Activated T-cell treated with anti-CD3 and anti-CD28 coated beads, Interleukin-2, amount 50 U/mL, for 1 hour (primary cell): ENCODE measurements around the gene CD80.
A peak's percentile ranks its signal among the peaks of the same experiment; 100 is the strongest.

Experiments
- DNase-seq: peaks from one replicate; pipeline ENCODE4 v3.0.0-alpha.2; 2020

CD80 gene

DNA sequence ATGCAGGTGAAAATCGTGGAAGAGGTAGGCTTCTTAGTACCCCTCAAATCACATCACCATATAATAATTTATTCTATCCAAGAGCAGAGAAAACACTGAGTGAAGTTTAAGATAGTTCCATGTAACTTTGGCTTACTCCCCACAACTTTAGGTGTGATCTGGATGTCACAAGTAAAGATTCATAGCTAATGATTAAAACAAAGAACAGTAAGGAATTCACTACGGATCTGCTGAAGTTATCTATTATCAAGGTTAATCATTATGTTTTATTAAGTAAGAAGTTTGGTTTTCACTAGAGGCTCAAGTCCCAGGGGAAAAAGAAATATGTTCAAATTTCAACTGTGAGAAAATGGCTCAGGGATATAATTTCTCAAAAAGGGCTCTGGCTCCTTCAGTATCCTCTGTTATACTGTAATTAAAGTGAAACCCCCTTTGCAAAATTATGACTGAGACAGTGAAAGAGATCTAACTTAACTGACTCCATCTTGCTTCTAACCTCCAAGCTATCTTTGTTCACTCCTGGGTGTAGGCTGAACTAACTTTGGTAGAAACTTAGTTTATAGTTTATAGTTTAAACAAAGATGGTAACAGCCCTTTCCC lies 17.1 kb downstream of the CD80 start:
- DNase-seq = no peak

DNA sequence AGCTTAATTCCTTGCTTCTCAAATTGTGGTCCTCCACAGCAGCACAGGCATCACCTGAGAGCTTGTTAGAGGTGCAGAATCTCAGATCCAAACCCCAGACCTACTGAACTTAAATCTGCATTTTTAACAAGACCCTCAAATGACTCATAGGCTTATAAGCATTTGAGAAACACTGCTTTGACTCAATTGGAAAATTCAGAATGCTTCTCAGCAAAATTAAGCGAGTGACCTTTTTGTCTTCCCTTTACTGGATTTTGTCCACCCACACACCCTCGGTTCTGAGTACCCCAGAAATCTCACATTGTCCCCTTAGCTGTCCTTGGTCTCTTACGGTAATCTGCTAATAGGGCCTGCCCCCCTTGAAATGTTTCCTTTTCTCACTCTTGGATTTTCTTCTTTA lies 17.9 kb downstream of the CD80 start:
- DNase-seq = no peak

DNA sequence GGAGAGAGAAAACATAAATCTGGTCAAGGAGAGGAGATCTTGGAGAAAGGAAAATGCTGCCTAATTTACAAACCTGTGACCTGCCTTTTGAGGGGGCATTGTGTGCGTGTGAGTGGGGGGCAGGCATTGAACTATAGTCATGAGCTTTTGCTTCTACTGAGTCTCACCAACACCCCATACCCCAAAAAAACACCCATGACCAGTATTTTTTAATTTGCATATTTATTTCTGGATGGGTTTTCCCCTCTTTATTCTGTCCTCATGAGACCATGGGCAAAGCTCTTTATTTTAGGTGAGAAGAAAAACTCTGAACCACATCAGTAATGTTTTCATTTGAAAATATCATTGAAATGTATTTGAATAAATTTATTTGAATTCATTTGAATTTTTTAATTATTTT lies 20.6 kb downstream of the CD80 start:
- DNase-seq = no peak

DNA sequence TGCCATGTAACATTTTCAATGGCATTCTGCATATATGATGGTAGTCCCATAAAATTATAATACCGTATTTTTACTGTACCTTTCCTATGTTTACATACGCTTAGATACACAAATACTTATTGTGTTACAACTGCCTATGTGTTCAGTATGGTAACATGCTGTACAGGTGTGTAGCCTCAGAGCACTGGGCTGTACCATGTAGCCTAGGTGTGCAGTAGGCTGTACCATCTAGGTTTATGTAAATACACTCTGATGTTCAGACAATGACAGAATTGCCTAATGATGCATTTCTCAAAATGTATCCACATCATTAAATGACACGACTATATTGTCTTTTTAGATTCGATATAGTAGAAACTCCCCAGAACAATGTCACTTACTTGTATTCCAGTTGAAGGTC lies 22.7 kb downstream of the CD80 start:
- no peak for DNase-seq

DNA sequence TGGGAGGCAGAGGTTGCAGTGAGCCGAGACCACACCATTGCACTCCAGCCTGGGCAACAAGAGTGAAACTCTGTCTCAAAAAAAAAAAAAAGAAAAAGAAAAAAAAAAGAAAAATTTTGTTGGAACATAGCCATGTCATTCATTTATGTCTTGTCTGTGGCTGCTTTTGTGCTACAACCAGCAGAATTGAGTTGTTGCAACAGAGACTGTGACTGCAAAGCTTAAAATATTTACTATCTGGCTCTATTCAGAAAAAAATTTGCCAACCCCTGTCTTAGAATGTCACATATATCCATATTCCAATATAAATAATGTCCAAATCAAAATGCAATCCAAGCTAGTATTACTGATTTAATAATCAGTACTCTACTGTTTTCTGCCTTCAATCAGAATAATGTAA lies 25.1 kb downstream of the CD80 start:
- DNase-seq = no peak

DNA sequence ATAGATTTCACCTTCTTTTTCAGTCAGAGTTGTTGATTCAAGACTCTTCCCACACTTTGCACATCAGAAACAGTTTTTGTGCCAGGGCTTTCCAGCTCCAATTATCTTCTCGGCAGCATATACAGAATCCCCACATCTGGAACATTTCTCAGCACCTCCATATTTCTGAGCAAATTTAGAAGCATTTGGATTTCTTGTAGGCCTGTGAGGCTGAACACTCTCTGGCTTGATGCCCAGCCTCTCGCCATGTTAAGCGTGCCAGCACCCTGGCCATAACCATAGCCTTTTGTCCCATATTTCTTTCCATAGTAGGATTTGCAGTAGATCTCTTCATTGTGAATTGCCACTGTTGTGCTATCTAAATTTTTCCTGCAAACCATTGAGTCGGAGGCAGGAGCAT lies 28.3 kb downstream of the CD80 start:
- no peak for DNase-seq

DNA sequence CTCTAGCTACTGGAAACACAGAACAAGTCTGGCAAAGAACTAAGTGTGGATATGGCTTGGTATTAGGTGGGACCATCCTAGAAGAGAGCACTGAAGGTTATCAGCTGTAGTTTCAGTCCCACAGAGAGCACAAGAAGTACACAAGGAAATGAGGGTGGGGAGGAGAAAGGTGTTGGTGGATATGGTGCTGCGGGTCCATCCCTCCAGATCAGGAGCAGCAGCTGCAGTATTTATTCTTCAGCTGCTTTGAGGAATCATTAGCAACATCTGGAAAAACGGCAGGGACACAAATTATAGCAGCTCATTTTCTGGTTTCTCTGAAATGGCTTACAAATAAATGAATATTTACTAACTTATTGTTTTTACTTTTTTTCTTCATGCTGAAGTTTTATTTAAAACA lies 29.0 kb downstream of the CD80 start:
- DNase-seq = no peak

DNA sequence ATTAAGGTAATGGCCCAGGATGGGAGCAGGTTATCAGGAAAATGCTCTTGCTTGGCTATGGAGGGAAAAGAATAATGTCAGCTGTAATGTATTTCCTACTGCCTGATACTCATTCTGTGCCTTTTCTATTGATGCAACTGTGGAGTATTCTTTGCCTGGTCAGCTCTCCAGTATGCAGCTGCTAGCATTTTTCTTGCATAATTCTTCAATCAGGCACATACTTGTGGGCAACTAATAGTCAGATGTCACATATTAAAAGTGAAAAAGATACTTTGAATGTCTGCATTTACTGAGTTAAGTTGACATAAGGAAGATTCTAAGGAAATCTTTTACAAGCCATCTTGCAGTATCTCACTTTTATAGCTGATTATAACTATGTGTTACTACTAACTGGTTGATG lies 29.5 kb downstream of the CD80 start:
- no peak for DNase-seq

DNA sequence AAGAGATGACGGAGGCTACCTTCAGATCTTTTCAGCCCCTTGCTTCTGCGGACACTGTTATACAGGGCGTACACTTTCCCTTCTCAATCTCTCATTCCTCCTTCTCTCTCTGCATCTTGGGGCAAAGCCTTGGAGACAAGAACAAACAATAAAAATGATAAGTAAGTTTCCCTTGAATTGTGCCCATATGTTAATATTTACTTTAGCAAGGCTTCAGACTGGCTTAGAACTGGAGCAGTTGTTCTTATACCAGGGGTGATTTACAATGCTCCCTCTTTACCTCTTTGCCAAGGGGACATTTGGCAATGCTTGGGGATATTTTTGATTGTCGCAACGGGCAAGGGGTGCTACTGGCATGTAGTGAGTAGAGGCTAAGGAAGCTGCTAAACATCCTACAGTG lies 31.7 kb downstream of the CD80 start:
- no peak for DNase-seq

DNA sequence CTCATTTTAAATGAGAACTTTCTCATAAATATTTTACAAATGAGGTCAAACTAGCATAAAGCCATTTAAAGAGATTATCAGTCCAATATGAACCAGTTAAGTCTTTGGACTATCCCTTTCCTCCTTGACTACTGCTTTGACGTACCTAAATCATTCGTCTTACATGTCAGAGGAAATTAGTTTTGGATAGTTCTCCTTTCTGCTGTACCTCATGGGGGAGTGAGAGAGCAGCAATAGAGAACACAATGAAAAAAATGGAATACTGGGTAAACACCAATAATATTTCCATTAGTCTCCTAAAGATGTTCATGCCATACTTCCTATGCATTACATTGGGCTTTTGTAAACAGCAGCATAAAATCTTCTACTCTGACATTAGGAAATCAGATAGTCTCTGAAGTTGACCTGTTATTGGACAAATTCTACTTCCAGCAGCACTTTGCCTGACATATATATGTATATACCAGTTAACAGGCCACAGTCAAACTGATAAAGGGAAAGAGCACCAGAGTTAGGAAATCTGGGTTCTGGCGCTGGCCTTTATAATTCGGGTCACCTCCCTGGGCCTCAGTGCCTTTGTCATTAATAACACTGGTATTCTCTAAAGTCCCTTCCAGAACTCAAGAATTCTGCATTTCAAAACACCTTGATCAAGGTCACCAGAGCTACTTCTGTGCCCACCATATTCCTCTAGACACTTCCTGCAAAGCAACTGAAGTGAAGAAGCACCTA lies 34.3 kb downstream of the CD80 start:
- DNase-seq = no peak

DNA sequence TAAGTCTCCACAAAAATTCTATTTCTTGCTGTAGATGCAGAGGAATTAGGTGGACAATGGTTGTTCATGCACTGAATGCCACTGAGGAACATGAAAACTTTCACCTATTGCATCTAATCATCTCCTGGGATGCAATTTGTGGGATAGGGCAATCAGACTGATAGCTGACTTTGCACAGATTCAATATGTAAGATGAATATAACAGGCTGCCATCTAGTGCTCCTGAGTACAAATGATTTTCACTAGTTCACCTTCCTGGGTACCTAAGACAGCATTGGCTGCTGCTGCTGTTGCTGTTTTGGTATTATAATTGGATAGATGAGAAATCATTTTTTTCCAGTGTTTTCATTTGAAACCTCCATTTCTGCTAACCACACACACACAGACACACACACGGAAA lies 41.4 kb downstream of the CD80 start:
- DNase-seq = no peak

DNA sequence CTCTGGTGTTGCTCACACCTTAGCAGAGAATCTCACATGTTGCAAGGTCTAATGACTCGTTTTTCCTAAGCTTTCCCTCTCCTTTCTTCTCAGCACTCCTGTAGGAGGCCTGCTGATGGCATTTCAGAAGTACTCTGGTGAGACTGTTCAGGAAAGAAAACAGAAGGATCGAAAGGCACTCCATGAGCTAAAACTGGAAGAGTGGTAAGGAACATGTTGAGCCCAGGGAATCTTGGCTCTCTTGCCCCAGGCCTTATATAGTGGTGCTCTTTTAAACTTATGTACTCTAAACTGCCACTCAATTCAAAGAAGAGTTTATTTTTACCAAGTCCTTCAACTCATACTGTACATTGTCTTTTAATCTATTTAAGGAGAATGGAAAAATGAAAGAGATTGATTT lies 42.3 kb downstream of the CD80 start:
- no peak for DNase-seq

DNA sequence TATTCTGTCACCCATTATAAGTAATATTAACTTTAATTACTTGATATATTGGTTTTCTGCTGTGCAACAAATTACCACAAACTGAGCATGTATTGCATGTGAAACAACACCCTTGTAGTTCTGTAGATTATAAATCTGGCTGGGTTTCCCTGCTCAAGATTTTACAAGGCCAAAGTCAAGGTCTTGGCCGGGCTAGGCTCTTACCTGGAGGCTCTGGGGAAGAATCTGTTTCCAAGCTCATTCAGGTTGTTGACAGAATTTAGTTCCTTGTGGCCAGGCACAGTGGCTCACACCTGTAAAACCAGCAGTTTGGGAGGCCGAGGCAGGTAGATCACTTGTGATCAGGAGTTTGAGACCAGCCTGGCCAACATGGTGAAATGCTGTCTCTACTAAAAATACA lies 44.8 kb downstream of the CD80 start:
- no peak for DNase-seq

DNA sequence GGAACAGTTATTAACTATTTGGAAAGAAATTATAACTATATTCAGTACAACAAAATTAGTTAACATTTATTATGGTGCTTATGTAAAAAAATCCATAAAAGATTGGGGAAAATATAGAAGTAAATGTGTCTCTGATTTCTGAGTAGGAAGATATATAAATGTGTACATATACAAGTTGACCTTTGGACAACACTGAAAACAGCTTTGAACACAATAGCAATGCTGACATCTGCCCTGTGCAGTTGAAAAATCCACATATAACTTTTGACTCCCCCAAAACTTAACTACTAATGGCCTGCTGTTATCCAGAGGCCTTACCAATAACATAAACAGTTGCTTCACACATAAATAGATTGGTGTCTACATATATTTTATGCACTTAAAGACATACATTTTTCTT lies 48.7 kb downstream of the CD80 start:
- DNase-seq = no peak

DNA sequence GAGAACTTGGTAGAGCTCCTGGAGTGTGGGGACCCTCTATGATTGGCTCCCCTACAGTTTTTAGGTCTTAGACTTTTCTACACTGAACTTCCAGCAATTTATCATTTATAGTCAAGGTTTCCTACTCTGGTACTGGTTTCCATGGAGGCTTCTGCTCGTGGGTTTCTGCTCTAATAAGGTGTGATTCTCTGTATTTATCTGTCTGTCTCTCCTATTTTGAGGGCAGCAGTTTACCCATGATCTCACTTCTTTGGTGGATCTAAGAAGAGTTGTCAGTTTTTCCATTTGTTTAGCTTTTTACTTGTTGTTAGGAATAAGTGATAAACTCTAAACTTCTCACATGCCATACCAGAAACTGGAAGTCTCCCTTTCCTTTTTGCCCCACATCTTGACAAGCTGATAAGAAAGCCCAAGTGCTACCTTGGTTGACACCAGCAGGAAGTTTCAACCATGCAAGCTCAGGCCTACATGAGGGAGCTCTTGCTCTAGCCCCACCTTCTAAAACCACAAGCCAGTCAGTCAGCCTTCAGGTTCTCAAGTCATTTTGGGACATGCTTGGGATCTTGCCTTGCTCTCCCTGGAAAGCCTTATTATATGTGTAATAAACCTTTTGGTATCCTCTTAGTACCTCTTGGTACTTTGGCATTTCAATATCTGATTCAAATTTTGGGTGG lies 51.1 kb downstream of the CD80 start:
- DNase-seq = no peak

DNA sequence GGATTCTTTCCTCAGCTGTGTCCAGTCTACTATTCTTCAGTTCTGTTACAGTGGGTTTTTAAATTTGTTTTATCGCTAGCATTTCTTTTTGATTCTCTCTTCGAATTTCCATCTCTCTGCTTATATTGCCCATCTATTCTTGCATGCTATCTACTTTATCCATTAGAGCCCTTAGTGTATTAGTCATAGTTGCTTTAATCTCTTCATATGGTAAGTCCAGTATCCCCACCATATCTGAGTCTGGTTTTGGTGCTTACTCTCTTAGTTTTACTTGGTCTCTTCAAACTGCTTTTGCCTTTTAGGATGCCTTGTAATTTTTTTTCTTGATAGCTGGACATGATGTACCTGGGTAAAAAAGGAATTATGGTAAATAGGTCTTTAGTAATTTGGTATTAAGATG lies 52.0 kb downstream of the CD80 start:
- DNase-seq = no peak

DNA sequence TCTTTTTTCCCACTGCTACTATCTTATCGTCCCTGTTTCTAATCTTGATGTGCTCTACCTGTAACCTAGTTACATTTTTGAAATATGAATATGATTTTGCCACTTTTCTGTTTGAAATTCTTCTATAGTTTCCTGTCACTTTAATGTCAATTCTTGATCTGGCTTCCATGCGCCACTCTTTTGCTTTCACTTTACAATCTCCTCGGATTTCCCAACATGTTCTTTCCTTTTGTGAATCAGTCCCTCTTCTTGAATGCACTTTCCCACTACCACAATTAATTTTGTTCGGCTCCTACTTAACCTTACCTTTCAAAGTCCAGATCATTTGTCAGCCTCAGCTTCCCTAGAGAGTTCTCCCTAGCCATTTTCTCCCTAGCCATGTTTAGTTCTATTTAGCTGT lies 52.8 kb downstream of the CD80 start:
- DNase-seq = no peak

DNA sequence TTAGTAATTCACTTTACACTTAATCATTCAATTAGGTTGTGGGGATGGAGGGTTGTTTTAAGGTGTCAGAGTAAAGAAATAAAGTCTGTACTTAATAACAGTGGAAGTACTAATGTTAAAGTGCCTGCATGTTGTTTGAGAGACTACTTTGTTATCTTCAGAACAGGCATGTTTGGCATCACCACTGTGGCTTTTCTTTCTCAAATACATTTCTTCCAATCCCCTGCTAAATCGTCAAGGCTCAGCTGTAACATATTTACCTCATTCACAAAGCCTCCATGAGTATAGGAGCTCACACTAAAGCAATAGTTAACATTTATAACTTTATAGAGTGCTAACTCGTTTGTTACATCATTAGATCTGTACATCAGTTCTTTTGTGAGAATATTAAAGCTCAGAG lies 58.5 kb downstream of the CD80 start:
- no peak for DNase-seq

DNA sequence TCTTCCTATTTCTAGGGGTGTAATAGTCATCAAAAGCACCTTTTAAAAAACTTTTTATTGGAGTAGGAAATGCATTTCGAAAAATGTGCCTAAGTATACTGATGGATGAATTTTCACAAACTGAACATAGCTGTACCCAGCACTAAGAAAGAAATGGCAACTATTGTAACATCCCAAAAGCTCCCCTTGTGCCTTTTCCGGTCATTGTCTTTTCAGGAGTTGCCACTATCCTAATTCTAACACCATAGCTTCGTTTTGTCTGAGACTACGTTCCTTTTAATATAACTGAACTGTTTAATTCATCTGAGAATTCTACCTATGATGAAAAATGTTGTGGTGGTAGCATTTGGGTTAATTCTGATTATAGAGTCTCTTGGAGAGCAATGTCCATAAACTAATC lies 59.1 kb downstream of the CD80 start:
- no peak for DNase-seq

DNA sequence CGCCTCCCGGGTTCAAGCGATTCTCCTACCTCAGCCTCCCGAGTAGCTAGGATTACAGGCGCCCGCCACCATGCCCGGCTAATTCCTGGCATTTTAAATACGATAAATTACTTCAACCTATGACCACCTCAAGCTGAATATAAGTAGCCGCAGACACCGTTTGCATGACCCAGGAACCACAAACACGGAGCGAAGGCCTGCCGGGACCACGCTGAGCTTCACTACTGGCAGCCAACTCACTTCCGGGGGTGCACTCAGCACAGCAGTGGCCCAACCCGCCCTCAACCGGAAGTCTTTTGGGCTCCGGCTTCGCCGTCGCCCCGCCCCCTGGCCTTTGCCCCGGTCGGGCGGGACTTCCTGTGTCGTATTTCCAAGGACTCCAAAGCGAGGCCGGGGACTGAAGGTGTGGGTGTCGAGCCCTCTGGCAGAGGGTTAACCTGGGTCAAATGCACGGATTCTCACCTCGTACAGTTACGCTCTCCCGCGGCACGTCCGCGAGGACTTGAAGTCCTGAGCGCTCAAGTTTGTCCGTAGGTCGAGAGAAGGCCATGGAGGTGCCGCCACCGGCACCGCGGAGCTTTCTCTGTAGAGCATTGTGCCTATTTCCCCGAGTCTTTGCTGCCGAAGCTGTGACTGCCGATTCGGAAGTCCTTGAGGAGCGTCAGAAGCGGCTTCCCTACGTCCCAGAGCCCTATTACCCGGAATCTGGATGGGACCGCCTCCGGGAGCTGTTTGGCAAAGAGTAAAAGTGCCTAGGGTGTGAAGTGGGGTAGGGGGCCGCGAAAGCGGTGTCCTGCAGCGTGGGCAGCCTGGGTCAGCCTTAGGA lies 61.0 kb downstream of the CD80 start, which contains the start of gene TIMMDC1:
Gene TIMMDC1, plus strand, starts transcription at position 362 of the 826 bp plus-strand sequence. Its CDS starts 187 bp downstream, at position 549.
- peak; percentile 98 for DNase-seq

DNA sequence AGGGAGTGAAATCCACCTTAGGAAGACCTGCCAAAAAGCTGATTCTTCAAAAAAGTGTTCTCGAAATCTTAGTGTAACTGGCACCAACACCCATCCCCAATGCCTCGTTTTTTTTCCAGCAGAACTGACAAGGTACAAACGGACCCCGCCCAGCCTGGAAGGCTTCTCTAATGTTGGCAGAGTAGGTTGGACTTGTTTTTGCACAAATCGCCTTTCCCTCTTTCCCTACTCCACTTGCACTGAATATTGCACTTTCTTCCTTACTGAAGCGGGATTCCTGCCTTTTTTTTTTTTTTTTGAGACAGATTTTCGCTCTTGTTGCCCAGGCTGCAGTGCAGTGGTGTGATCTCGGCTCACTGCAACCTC lies 61.6 kb downstream of the CD80 start:
- no peak for DNase-seq

DNA sequence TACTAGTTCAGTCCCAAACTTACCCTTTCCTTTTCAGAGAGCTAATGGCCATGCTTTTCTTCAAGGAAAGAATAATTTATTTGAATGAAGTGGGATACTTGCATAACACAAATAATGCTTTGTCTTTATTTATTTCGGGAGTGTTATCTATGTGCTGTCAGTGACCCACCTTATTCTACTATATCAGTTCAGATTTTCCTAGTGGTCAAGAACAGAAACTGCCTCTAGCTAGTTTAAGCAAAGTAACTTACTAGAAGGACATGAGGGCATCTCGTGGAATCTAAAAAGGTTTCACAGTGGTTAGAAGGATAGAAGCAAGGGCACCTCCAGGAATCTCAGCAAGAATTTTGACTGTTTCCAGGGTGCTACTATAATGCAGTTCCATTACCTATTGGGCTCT lies 64.8 kb downstream of the CD80 start:
- no peak for DNase-seq

DNA sequence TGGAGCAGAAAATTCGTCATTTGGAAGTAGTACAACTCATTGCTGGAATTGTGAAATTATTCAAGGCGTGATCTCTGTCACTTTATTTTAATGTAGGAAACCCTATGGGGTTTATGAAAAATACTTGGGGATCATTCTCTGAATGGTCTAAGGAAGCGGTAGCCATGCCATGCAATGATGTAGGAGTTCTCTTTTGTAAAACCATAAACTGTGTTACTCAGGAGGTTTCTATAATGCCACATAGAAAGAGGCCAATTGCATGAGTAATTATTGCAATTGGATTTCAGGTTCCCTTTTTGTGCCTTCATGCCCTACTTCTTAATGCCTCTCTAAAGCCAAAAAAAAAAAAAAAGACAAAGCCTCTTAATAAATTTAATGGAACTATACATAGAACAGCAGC lies 66.6 kb downstream of the CD80 start:
- DNase-seq = no peak

DNA sequence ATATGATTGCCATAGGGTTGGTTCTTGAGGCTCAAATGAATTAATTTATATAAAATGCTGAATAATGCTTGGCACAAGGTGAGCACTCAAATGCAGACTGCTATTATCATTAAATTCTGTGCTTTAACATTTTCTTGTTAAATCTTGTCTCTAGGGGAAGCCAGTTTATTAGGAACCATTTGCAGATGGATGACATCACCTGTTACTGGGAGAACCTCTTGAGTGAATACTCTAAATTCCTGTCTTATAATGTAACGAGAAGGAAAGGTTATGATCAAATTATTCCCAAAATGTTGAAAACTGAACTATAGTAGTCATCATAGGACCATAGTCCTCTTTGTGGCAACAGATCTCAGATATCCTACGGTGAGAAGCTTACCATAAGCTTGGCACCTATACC lies 67.3 kb downstream of the CD80 start:
- no peak for DNase-seq
